Neural progenitor cell (in vitro differentiated cells): ENCODE data around the gene CEACAM18. TPM values are rescaled to one million over a fixed set of nuclear protein-coding genes. Genes with fewer than 3 reads are reported as not detected.

Source experiments
- DNase-seq: peaks from one replicate; pipeline ENCODE4 v3.0.0-alpha.2; 2016; ENCODE audit warnings: low spot score
- H2AFZ ChIP-seq: fragments of 200-600 bp; sonication (generic); replicated peaks from 2 replicates; pipeline ENCODE4 v1.6.1; 2016; ENCODE audit warnings: antibody characterized with exemption
- H3F3A ChIP-seq: fragments of 200-600 bp; sonication (generic); 2 replicates; pipeline ENCODE4 v1.6.1; 2016; ENCODE audit warnings: antibody characterized with exemption, low read depth
- H3K27ac ChIP-seq: fragments of 200-600 bp; sonication (generic); 2 replicates; pipeline ENCODE4 v1.5.1; 2016; ENCODE audit warnings: mild to moderate bottlenecking
- H3K27me3 ChIP-seq: fragments of 200-600 bp; sonication (generic); 2 replicates; pipeline ENCODE4 v1.6.1; 2016; ENCODE audit warnings: mild to moderate bottlenecking, moderate library complexity
- H3K36me3 ChIP-seq: fragments of 200-600 bp; sonication (generic); 2 replicates; pipeline ENCODE4 v1.5.1; 2016
- H3K4me1 ChIP-seq: fragments of 200-600 bp; sonication (generic); 2 replicates; pipeline ENCODE4 v1.6.1; 2016; ENCODE audit warnings: mixed run types
- H3K4me2 ChIP-seq: fragments of 200-600 bp; sonication (generic); 2 replicates; pipeline ENCODE4 v1.6.1; 2016
- H3K4me3 ChIP-seq: fragments of 200-600 bp; sonication (generic); 2 replicates; pipeline ENCODE4 v1.5.1; 2016
- H3K79me2 ChIP-seq: fragments of 200-600 bp; sonication (generic); 2 replicates; pipeline ENCODE4 v1.6.1; 2016; ENCODE audit warnings: low read depth
- H3K9ac ChIP-seq: fragments of 200-600 bp; sonication (generic); 2 replicates; pipeline ENCODE4 v1.6.1; 2016
- H3K9me3 ChIP-seq: fragments of 200-600 bp; sonication (generic); 2 replicates; pipeline ENCODE4 v1.5.1; 2016; ENCODE audit warnings: low read depth
- H4K20me1 ChIP-seq: fragments of 200-600 bp; sonication (generic); 2 replicates; pipeline ENCODE4 v1.6.1; 2016; ENCODE audit warnings: low read depth
- H3K27ac Mint-ChIP-seq: 3 replicates; pipeline ENCODE4 v1.8.0; 2021; ENCODE audit warnings: mixed read lengths
- H3K27me3 Mint-ChIP-seq: 2 replicates; pipeline ENCODE4 v1.8.0; 2022; ENCODE audit warnings: low read depth, mild to moderate bottlenecking, inconsistent platforms, moderate library complexity, mixed read lengths; ENCODE audit not compliant: insufficient read depth
- H3K36me3 Mint-ChIP-seq: 3 replicates; pipeline ENCODE4 v1.8.0; 2021; ENCODE audit warnings: mixed read lengths
- H3K4me1 Mint-ChIP-seq: 3 replicates; pipeline ENCODE4 v1.8.0; 2021; ENCODE audit warnings: mixed read lengths
- H3K4me3 Mint-ChIP-seq: 3 replicates; pipeline ENCODE4 v1.8.0; 2021; ENCODE audit warnings: mild to moderate bottlenecking, moderate library complexity, mixed read lengths
- H3K9me3 Mint-ChIP-seq: 3 replicates; pipeline ENCODE4 v1.8.0; 2020; ENCODE audit warnings: mixed read lengths
- EZH2 ChIP-seq: fragments of 200-600 bp; sonication (generic); IDR thresholded peaks from 2 replicates; pipeline ENCODE4 v1.6.1; 2017; ENCODE audit warnings: antibody characterized with exemption, mild to moderate bottlenecking, moderate library complexity
- EZH2phosphoT487 ChIP-seq: fragments of 200-600 bp; sonication (generic); IDR thresholded peaks from 2 replicates; pipeline ENCODE4 v1.6.1; 2017; ENCODE audit warnings: antibody characterized with exemption
- total RNA-seq: library from RNA; depleted of rRNA; stranded (reverse); fragments of >200 nt; gene quantifications from 2 replicates; pipeline ENCODE4 v1.2.3, GENCODE V29; 2015; ENCODE audit warnings: low replicate concordance
- TF ChIP-seq, protein P1 (sequence below): fragments of 200-600 bp; sonication (generic); IDR thresholded peaks from 2 replicates; pipeline ENCODE4 v1.5.1; 2017; ENCODE audit warnings: antibody characterized with exemption, mild to moderate bottlenecking

The CEACAM18 gene
- total RNA-seq, 1 donor from 2014 or later, result not detected

DNA sequence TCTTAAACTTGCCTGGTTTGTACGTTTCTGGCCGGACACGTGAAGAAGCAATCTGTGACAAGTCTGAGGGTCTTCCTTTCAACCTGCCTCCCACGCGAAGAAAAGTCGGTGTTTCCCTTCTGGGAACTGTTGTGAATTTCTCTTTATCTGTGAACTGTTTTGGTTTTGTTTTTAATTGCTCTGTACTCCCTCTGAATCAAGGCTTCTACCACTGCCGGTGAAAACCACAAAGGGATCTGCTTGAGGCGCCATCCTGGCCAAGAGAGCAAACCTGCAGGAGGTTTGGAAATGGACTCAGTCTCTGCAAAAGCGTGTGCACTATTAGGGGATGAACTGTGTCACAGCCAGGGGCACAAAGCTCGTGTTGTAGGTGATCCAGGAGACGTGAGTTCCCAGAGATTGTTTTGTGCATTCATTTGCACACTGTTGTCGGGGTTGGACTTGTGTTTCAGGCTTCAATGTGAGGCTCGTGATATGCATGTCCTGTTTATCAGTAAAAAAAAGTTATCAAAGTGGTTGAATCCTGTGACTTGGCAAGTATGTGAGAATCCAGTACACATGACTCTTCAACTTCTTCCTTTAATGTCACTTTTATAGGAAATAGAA, 29.8 kb upstream of the CEACAM18 start:
- TF ChIP-seq EZH2, result no peak
- TF ChIP-seq EZH2phosphoT487, result no peak
- TF ChIP-seq, protein P1, sequence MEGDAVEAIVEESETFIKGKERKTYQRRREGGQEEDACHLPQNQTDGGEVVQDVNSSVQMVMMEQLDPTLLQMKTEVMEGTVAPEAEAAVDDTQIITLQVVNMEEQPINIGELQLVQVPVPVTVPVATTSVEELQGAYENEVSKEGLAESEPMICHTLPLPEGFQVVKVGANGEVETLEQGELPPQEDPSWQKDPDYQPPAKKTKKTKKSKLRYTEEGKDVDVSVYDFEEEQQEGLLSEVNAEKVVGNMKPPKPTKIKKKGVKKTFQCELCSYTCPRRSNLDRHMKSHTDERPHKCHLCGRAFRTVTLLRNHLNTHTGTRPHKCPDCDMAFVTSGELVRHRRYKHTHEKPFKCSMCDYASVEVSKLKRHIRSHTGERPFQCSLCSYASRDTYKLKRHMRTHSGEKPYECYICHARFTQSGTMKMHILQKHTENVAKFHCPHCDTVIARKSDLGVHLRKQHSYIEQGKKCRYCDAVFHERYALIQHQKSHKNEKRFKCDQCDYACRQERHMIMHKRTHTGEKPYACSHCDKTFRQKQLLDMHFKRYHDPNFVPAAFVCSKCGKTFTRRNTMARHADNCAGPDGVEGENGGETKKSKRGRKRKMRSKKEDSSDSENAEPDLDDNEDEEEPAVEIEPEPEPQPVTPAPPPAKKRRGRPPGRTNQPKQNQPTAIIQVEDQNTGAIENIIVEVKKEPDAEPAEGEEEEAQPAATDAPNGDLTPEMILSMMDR, result no peak
- Histone ChIP-seq H3K9me3 (no peaks in the 10 kb centered on the region), H2AFZ (no peak overlapping the region), H4K20me1 (no peaks in the 10 kb centered on the region), H3K4me3 (no peak overlapping the region), H3K79me2 (no peaks in the 10 kb centered on the region), H3K36me3 (no peaks in the 10 kb centered on the region), H3K27ac (no peak overlapping the region), H3K27me3 (no peaks in the 10 kb centered on the region), H3K4me2 (no peak overlapping the region), H3K9ac (no peak overlapping the region), H3K4me1 (no peaks in the 10 kb centered on the region), H3F3A (no peaks in the 10 kb centered on the region)
- H3K4me1 Mint-ChIP-seq, result no peaks in the 10 kb centered on the region
- no peaks in the 10 kb centered on the region for H3K9me3 Mint-ChIP-seq
- H3K4me3 Mint-ChIP-seq, result no peak overlapping the region
- no peaks in the 10 kb centered on the region for H3K36me3 Mint-ChIP-seq
- no peak overlapping the region for H3K27ac Mint-ChIP-seq
- no peak for DNase-seq
- H3K27me3 Mint-ChIP-seq, result peaks cover 12% of the 10 kb centered on the region

DNA sequence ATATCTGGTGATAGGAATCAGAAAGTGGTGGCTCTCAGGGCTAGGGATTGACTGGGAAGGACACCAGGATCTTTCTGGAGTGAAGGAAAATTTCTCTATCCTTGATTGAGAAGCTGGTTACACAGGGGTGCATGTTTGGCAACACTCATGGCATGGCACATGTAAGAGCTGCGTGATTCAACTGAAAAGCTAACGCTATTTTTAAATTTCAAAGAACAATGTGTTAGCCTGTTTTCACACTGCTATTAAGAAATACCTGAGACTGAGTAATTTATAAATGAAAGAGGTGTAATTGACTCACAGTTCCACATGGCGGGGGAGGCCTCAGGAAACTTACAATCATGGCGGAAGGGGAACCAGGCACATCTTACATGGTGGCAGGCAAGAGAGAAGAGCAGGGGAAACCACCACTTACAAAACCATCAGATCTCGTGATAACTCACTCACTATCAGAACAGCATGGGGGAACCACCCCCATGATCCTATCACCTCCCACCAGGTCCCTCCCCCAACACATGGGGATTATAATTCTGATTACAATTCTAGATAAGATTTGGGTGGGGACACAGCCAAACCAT, 27.5 kb upstream of the CEACAM18 start:
- Histone ChIP-seq H3K4me3 (no peak overlapping the region), H4K20me1 (no peaks in the 10 kb centered on the region), H3K9ac (no peak overlapping the region), H3K4me2 (no peak overlapping the region), H3K36me3 (no peaks in the 10 kb centered on the region), H3K27ac (no peak overlapping the region), H3K79me2 (no peaks in the 10 kb centered on the region), H3K4me1 (no peaks in the 10 kb centered on the region), H3K27me3 (no peaks in the 10 kb centered on the region), H3K9me3 (no peaks in the 10 kb centered on the region), H2AFZ (no peak overlapping the region), H3F3A (no peaks in the 10 kb centered on the region)
- Mint-ChIP-seq H3K9me3 (no peaks in the 10 kb centered on the region), H3K27me3 (peaks cover 14% of the 10 kb centered on the region), H3K4me1 (no peaks in the 10 kb centered on the region), H3K36me3 (no peaks in the 10 kb centered on the region), H3K4me3 (no peak overlapping the region), H3K27ac (no peak overlapping the region)
- DNase-seq, result no peak
- TF ChIP-seq EZH2phosphoT487 (no peak), EZH2 (no peak)
- TF ChIP-seq, protein P1, result no peak

DNA sequence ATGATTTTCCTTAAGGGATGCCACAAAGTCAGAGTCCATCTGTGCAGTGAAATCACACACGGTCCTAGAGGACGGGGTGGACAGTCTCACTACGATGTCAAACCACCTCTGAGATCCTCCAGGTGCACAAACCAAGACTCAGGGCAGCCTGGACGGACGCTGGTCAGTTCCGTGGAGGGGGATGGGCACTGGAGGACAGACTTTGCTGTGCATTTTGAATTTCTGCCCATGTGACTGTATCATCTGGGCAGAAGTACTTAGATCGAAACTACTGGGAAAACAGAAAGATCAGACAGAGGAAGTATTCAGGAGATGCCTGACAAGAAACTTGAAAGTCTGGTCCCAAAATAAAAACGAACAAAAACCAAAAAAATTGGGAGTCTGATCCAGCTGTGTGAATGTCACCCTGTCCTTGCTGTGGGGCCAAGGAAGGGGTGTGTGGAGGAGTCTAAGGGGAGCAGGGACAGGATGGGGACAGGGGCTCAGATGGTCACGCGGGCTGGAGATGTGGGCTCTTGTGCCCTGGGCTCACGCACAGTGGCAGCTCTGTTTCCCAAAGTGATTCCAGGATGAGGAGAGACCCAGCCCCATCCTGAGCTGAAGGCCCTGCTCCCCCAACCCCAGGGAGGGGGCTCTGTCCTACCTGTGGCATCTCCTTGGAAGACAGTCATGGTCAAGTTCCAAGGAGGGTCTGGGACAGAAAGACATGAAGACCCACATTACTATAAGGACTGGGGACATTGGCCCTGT, 21.6 kb upstream of the CEACAM18 start:
- H3K9me3 Mint-ChIP-seq, result peaks cover 2% of the 10 kb centered on the region

More for the DNA sequence above, 21.6 kb upstream of the CEACAM18 start:
- H3K4me1 ChIP-seq, result no peaks in the 10 kb centered on the region
- no peaks in the 10 kb centered on the region for H3K4me1 Mint-ChIP-seq
- TF ChIP-seq, protein P1, result no peak
- no peak for TF ChIP-seq EZH2
- no peak for TF ChIP-seq EZH2phosphoT487
- H3K4me3 ChIP-seq, result no peak overlapping the region
- H3K27me3 ChIP-seq, result no peaks in the 10 kb centered on the region
- H3K4me2 ChIP-seq, result no peak overlapping the region
- no peaks in the 10 kb centered on the region for H4K20me1 ChIP-seq
- H3K27ac Mint-ChIP-seq, result no peak overlapping the region
- H3F3A ChIP-seq, result no peaks in the 10 kb centered on the region
- no peaks in the 10 kb centered on the region for H3K36me3 ChIP-seq
- no peak overlapping the region for H3K27ac ChIP-seq
- DNase-seq, result no peak
- no peaks in the 10 kb centered on the region for H3K36me3 Mint-ChIP-seq
- no peak overlapping the region for H3K4me3 Mint-ChIP-seq
- H3K9ac ChIP-seq, result no peak overlapping the region
- no peaks in the 10 kb centered on the region for H3K79me2 ChIP-seq
- no peaks in the 10 kb centered on the region for H3K9me3 ChIP-seq
- no peak overlapping the region for H2AFZ ChIP-seq
- peaks cover 16% of the 10 kb centered on the region for H3K27me3 Mint-ChIP-seq
